CD14-positive monocyte (primary cell): ENCODE results near the gene CCDC102B. TPM values are rescaled to one million over a fixed set of nuclear protein-coding genes. Genes with fewer than 3 reads are reported as not detected.

Experiments used
- DNase-seq, 3 donors: peaks; one replicate each; pipeline ENCODE4 v3.0.0-alpha.2; 2011 to 2022
- H2AFZ ChIP-seq: 2 replicates; pipeline ENCODE4 v1.6.0; 2012; ENCODE audit warnings: mild to moderate bottlenecking, low read depth, low read length, inconsistent platforms; ENCODE audit not compliant: insufficient read depth, poor library complexity, severe bottlenecking
- H3K27ac ChIP-seq, 2 donors: 1 replicate in 1 of 2; 2 replicates in 1 of 2; pipeline ENCODE4 v1.5.1; 2012 to 2013; ENCODE audit warnings: low read length in 2 of 2, control low read depth in 1 of 2, inconsistent platforms in 1 of 2, low read depth in 1 of 2, mild to moderate bottlenecking in 1 of 2
- H3K27me3 ChIP-seq, 2 donors: one replicate each; pipeline versions ENCODE4 v1.6.0 to v1.6.1; 2011 to 2013; ENCODE audit warnings: low read length in 2 of 2; ENCODE audit not compliant: control insufficient read depth in 2 of 2, insufficient read depth in 2 of 2
- H3K36me3 ChIP-seq, 2 donors: replicated peaks in 1 of 2; 1 replicate in 1 of 2; 2 replicates in 1 of 2; pipeline versions ENCODE4 v1.5.1 to v1.6.1; 2012 to 2013; ENCODE audit warnings: low read length in 2 of 2, control low read depth in 1 of 2, inconsistent platforms in 1 of 2, mild to moderate bottlenecking in 1 of 2; ENCODE audit not compliant: insufficient read depth in 2 of 2, control insufficient read depth in 1 of 2
- H3K4me1 ChIP-seq, 2 donors: 1 replicate in 1 of 2; 2 replicates in 1 of 2; pipeline versions ENCODE4 v1.5.1 to v1.6.1; 2012 to 2013; ENCODE audit warnings: low read length in 2 of 2, control low read depth in 1 of 2, inconsistent platforms in 1 of 2, mild to moderate bottlenecking in 1 of 2, moderate library complexity in 1 of 2; ENCODE audit not compliant: insufficient read depth in 2 of 2, control insufficient read depth in 1 of 2
- H3K4me2 ChIP-seq: replicated peaks from 2 replicates; pipeline ENCODE3; 2012; ENCODE audit warnings: low read length, moderate library complexity, mild to moderate bottlenecking; ENCODE audit not compliant: poor library complexity, severe bottlenecking; ENCODE audit errors: extremely low read depth
- H3K4me3 ChIP-seq, 3 experiments: fragments of 200-600 bp in 1 of 3; sonication (generic) in 1 of 3; replicated peaks in 1 of 3; 1 replicate in 2 of 3; 2 replicates in 1 of 3; pipeline ENCODE4 v1.5.1; 2011 to 2013; ENCODE audit warnings: low read length in 3 of 3, mild to moderate bottlenecking in 3 of 3, control low read depth in 2 of 3, low read depth in 2 of 3, inconsistent platforms in 1 of 3, moderate library complexity in 1 of 3
- H3K79me2 ChIP-seq: 2 replicates; pipeline ENCODE4 v1.6.0; 2012; ENCODE audit warnings: mild to moderate bottlenecking, control low read depth, inconsistent platforms, low read length, moderate library complexity; ENCODE audit not compliant: insufficient read depth
- H3K9ac ChIP-seq: 2 replicates; pipeline ENCODE4 v1.6.0; 2017; ENCODE audit warnings: low read length, mild to moderate bottlenecking; ENCODE audit not compliant: insufficient read depth, poor library complexity, severe bottlenecking
- H3K9me3 ChIP-seq, 2 donors: replicated peaks in 1 of 2; 1 replicate in 1 of 2; 2 replicates in 1 of 2; pipeline versions ENCODE4 v1.5.1 to v1.6.1; 2012 to 2013; ENCODE audit warnings: low read length in 2 of 2, control low read depth in 1 of 2; ENCODE audit not compliant: control insufficient read depth in 1 of 2, insufficient read depth in 1 of 2
- H4K20me1 ChIP-seq: 2 replicates; pipeline ENCODE4 v1.6.0; 2012; ENCODE audit warnings: mild to moderate bottlenecking, low read length, control low read depth, moderate library complexity; ENCODE audit not compliant: insufficient read depth
- H3K27ac Mint-ChIP-seq, 7 donors: one replicate each; pipeline ENCODE4 v1.8.0; 2020; ENCODE audit warnings: mild to moderate bottlenecking in 7 of 7, mixed read lengths in 7 of 7, moderate library complexity in 6 of 7, inconsistent platforms in 2 of 7
- H3K27me3 Mint-ChIP-seq, 3 donors: one replicate each; pipeline ENCODE4 v1.8.0; 2021 to 2022; ENCODE audit warnings: low read depth in 3 of 3, mild to moderate bottlenecking in 3 of 3, mixed read lengths in 3 of 3, moderate library complexity in 3 of 3, inconsistent platforms in 1 of 3
- H3K36me3 Mint-ChIP-seq, 2 donors: one replicate each; pipeline ENCODE4 v1.8.0; 2020; ENCODE audit warnings: mixed read lengths in 2 of 2, inconsistent platforms in 1 of 2, mild to moderate bottlenecking in 1 of 2
- H3K4me1 Mint-ChIP-seq: one replicate; pipeline ENCODE4 v1.8.0; 2020; ENCODE audit warnings: mild to moderate bottlenecking, mixed read lengths
- H3K4me3 Mint-ChIP-seq, 2 donors: one replicate each; pipeline ENCODE4 v1.8.0; 2020; ENCODE audit warnings: mild to moderate bottlenecking in 2 of 2, mixed read lengths in 2 of 2, moderate library complexity in 1 of 2
- H3K9me3 Mint-ChIP-seq, 7 donors: one replicate each; pipeline ENCODE4 v1.8.0; 2020 to 2022; ENCODE audit warnings: mixed read lengths in 7 of 7, mild to moderate bottlenecking in 6 of 7, moderate library complexity in 6 of 7, inconsistent platforms in 2 of 7
- WGBS: methylation state at CpG from one replicate; pipeline ENCODE4 v1.1.5; 2013; ENCODE audit warnings: missing lambda C conversion rate; ENCODE audit not compliant: insufficient coverage; 5-methylcytosine and 5-hydroxymethylcytosine counted together
- intact Hi-C, 2 donors: fragments of 100-400 bp; cut with micrococcal nuclease; formaldehyde crosslinking; loops; one replicate each; pipeline versions ENCODE4 v1.15.0 to v1.15.1; 2023
- polyA plus RNA-seq, 3 donors: library from polyadenylated mRNA; depleted of rRNA in 1 of 3; unstranded in 2 of 3; stranded (reverse) in 1 of 3; fragments of 300-500 nt in 2 of 3; fragments of >200 nt in 1 of 3; fragmentation: Illumina TruSeq in 2 of 3; gene quantifications; 1 replicate in 2 of 3; 2 replicates in 1 of 3; pipeline ENCODE4 v1.2.3, GENCODE V29; 2012 to 2021
- TF ChIP-seq, protein P1 (sequence below): fragments of 200-600 bp; IDR thresholded peaks from one replicate; pipeline ENCODE4 v1.8.0; 2022; ENCODE audit warnings: antibody characterized with exemption, mild to moderate bottlenecking

Gene CCDC102B
- polyA plus RNA-seq, 3 donors, result 0.34 to 1.4 TPM; not detected in 1

DNA sequence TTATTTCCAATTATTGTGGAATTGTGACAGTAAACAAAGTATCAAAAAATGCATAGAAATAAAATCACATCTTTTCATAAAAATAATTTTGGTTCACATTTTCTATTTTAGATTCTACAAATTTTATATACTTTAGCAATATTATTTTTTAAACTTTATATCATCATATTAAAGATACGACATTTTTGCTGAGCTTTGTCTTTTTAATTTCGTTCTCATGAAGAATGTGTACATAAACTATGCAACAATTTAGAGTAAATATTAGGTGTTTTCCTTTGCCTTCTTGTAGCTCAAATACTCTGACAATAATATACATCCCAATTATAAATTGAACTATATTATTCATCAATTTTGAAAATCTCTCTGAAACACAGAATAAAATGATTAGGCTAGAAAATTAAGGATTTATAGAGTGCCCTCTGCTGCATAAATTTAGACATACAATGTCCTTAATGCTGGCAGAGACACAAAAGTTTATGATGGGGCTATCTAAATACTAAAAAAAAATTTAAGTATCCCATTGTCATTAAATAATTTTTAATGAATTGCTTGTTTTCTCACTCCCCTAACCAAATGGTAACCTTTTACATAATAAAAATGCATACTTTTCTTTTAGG is 45.7 kb downstream of the CCDC102B start:
- no peaks in the 10 kb centered on the region for H3K36me3 ChIP-seq
- peaks cover 17 to 30% of the 10 kb centered on the region in 2 donors for H3K4me1 ChIP-seq
- no peak overlapping the region for H3K4me3 ChIP-seq
- TF ChIP-seq, protein P1, sequence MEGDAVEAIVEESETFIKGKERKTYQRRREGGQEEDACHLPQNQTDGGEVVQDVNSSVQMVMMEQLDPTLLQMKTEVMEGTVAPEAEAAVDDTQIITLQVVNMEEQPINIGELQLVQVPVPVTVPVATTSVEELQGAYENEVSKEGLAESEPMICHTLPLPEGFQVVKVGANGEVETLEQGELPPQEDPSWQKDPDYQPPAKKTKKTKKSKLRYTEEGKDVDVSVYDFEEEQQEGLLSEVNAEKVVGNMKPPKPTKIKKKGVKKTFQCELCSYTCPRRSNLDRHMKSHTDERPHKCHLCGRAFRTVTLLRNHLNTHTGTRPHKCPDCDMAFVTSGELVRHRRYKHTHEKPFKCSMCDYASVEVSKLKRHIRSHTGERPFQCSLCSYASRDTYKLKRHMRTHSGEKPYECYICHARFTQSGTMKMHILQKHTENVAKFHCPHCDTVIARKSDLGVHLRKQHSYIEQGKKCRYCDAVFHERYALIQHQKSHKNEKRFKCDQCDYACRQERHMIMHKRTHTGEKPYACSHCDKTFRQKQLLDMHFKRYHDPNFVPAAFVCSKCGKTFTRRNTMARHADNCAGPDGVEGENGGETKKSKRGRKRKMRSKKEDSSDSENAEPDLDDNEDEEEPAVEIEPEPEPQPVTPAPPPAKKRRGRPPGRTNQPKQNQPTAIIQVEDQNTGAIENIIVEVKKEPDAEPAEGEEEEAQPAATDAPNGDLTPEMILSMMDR, result no peak
- H3K9me3 Mint-ChIP-seq, result no peaks in the 10 kb centered on the region
- no CpG with 5 or more reads among the region's 2 CpGs for WGBS
- no peaks in the 10 kb centered on the region for H3K36me3 Mint-ChIP-seq
- H3K4me2 ChIP-seq, result no peak overlapping the region
- peaks cover 20% of the 10 kb centered on the region for H3K4me1 Mint-ChIP-seq
- H3K27ac ChIP-seq, result no peak overlapping the region
- no peaks in the 10 kb centered on the region for H3K9me3 ChIP-seq
- H2AFZ ChIP-seq, result no peak overlapping the region
- H3K79me2 ChIP-seq, result no peaks in the 10 kb centered on the region
- no peak overlapping the region for H3K4me3 Mint-ChIP-seq
- no peak overlapping the region for H3K27ac Mint-ChIP-seq
- no peaks in the 10 kb centered on the region for H4K20me1 ChIP-seq
- no peaks in the 10 kb centered on the region for H3K27me3 ChIP-seq
- peaks cover 0 to 2% (median 0%) of the 10 kb centered on the region in 3 donors for H3K27me3 Mint-ChIP-seq
- no peak overlapping the region for H3K9ac ChIP-seq
- DNase-seq, result no peak
- intact Hi-C loops, result no loop called here

DNA sequence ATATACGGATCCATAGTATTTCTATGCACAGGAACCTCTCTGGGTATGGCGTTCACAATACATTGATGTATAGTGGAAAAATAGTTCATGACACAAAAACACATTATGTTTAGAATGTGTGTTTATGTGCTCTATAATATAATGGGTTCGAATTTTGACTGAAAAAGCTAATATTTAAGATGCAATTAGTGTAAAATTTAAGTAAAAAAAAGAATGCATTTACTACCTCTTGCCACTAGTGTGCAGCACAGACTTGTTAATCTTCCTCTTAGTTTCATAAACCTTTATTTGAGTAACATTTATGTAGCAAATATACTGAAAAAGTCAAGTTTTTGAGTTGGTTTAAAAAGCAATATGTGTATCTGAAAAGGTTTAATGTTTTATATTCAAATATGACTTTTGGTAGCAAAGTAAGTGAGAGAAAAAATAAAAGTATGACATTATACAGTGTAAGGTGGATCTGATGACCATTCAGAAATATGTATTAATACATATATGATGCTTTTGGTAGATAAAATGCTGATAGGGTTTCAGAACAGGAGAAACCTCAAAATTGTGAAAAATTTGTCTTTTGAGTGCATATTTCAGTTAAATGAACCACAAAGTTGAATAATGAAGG is 49.4 kb downstream of the CCDC102B start:
- Mint-ChIP-seq H3K27ac (no peak overlapping the region), H3K4me3 (no peak overlapping the region), H3K27me3 (peaks cover 0 to 1% (median 0%) of the 10 kb centered on the region in 3 donors), H3K36me3 (no peaks in the 10 kb centered on the region), H3K9me3 (no peaks in the 10 kb centered on the region), H3K4me1 (peaks cover 3% of the 10 kb centered on the region)
- no peak overlapping the region for H3K4me3 ChIP-seq
- H3K9ac ChIP-seq, result no peak overlapping the region
- H3K27ac ChIP-seq, result no peak overlapping the region
- no peaks in the 10 kb centered on the region for H4K20me1 ChIP-seq
- WGBS, result no CpG with 5 or more reads among the region's 3 CpGs
- no peaks in the 10 kb centered on the region for H3K79me2 ChIP-seq
- peaks cover 0 to 8% of the 10 kb centered on the region in 2 donors for H3K4me1 ChIP-seq
- intact Hi-C loops, result no loop called here
- DNase-seq, result peak in 2 of 3 donors; percentile 26 to 28
- H3K4me2 ChIP-seq, result no peak overlapping the region
- H3K9me3 ChIP-seq, result no peaks in the 10 kb centered on the region
- no peaks in the 10 kb centered on the region for H3K27me3 ChIP-seq
- H2AFZ ChIP-seq, result no peak overlapping the region
- no peaks in the 10 kb centered on the region for H3K36me3 ChIP-seq
- TF ChIP-seq, protein P1, result peak; percentile 81
